Neural cell (in vitro differentiated cells): Measurements from ENCODE around the gene HGF. TPM values are rescaled to one million over a fixed set of nuclear protein-coding genes. Genes with fewer than 3 reads are reported as not detected.
"Not testable (repeated sequence)": the region's sequence is repeated elsewhere in the genome, so short reads cannot be mapped to it uniquely, and the experiment has no call there.

Experiments used
- H2AFZ ChIP-seq: fragments of 200-600, 300-800 bp; sonication (generic), shearing (Covaris generic); 2 replicates; pipeline ENCODE4 v1.6.0; 2014; ENCODE audit warnings: low read depth, mild to moderate bottlenecking, antibody characterized with exemption, low read length, moderate library complexity
- H3F3A ChIP-seq: fragments of 200-600 bp; shearing (Covaris generic); 2 replicates; pipeline ENCODE4 v1.6.1; 2016; ENCODE audit warnings: mild to moderate bottlenecking, moderate library complexity, mixed read lengths, antibody characterized with exemption, low read length; ENCODE audit not compliant: insufficient read depth, poor library complexity, severe bottlenecking
- H3K27ac ChIP-seq: fragments of 200-600, 300-800 bp; sonication (generic), shearing (Covaris generic); 2 replicates; pipeline ENCODE4 v1.5.1; 2014; ENCODE audit warnings: mild to moderate bottlenecking, low read length, moderate library complexity
- H3K27me3 ChIP-seq: fragments of 300-800, 200-600 bp; sonication (generic), shearing (Covaris generic); 2 replicates; pipeline ENCODE4 v1.6.0; 2014; ENCODE audit warnings: mild to moderate bottlenecking, low read depth, low read length, moderate library complexity; ENCODE audit not compliant: insufficient read depth
- H3K36me3 ChIP-seq: fragments of 300-800, 200-600 bp; sonication (generic), shearing (Covaris generic); 2 replicates; pipeline ENCODE4 v1.5.1; 2014; ENCODE audit warnings: mild to moderate bottlenecking, antibody characterized with exemption, low read length, moderate library complexity; ENCODE audit not compliant: insufficient read depth
- H3K4me2 ChIP-seq: fragments of 300-800, 200-600 bp; sonication (generic), shearing (Covaris generic); 2 replicates; pipeline ENCODE4 v1.6.0; 2014; ENCODE audit warnings: mild to moderate bottlenecking, low read length
- H3K4me3 ChIP-seq: fragments of 300-800, 200-600 bp; sonication (generic), shearing (Covaris generic); 2 replicates; pipeline ENCODE4 v1.5.1; 2014; ENCODE audit warnings: mild to moderate bottlenecking, low read length, moderate library complexity
- H3K79me2 ChIP-seq: fragments of 200-600 bp; shearing (Covaris generic); replicated peaks from 2 replicates; pipeline ENCODE4 v1.6.0; 2014; ENCODE audit warnings: mild to moderate bottlenecking, low read length, moderate library complexity; ENCODE audit not compliant: insufficient read depth
- H3K9ac ChIP-seq: fragments of 300-800, 200-600 bp; sonication (generic), shearing (Covaris generic); 2 replicates; pipeline ENCODE4 v1.6.1; 2016; ENCODE audit warnings: mild to moderate bottlenecking, low read length, mixed read lengths
- H3K9me2 ChIP-seq: fragments of 200-600 bp; shearing (Covaris generic); 2 replicates; pipeline ENCODE4 v1.6.1; 2016; ENCODE audit warnings: mild to moderate bottlenecking, low read length, mixed read lengths; ENCODE audit not compliant: insufficient read depth
- H3K9me3 ChIP-seq: fragments of 200-600, 300-800 bp; sonication (generic), shearing (Covaris generic); 2 replicates; pipeline ENCODE4 v1.6.1; 2016; ENCODE audit warnings: mild to moderate bottlenecking, mixed run types, low read length, moderate library complexity, mixed read lengths
- H4K20me1 ChIP-seq: fragments of 200-600 bp; shearing (Covaris generic); 2 replicates; pipeline ENCODE4 v1.6.1; 2016; ENCODE audit warnings: mild to moderate bottlenecking, mixed run types; ENCODE audit not compliant: insufficient read depth
- CTCF ChIP-seq: fragments of 450-650 bp; IDR thresholded peaks from 2 replicates; pipeline ENCODE4 v1.5.1; 2014; ENCODE audit warnings: antibody characterized with exemption, mild to moderate bottlenecking, moderate library complexity; ENCODE audit not compliant: poor library complexity, severe bottlenecking
- EP300 ChIP-seq: fragments of 450-650 bp; conservative IDR thresholded peaks from 2 replicates; pipeline ENCODE4 v1.6.1; 2014; ENCODE audit warnings: antibody characterized with exemption, mild to moderate bottlenecking, moderate library complexity; ENCODE audit not compliant: poor library complexity, severe bottlenecking
- EZH2 ChIP-seq: fragments of 200-600, 300-800 bp; shearing (Covaris generic), sonication (generic); IDR thresholded peaks from 2 replicates; pipeline ENCODE4 v1.6.1; 2014; ENCODE audit warnings: antibody characterized with exemption, low read length, borderline replicate concordance, mild to moderate bottlenecking; ENCODE audit not compliant: insufficient read depth, poor library complexity, severe bottlenecking
- MXI1 ChIP-seq: fragments of 450-650 bp; conservative IDR thresholded peaks from 2 replicates; pipeline ENCODE4 v1.6.1; 2014; ENCODE audit warnings: antibody characterized with exemption, mild to moderate bottlenecking; ENCODE audit not compliant: poor library complexity, severe bottlenecking
- POLR2AphosphoS5 ChIP-seq: IDR thresholded peaks from 2 replicates; pipeline ENCODE4 v1.6.1; 2012
- RAD21 ChIP-seq: fragments of 450-650 bp; conservative IDR thresholded peaks from 2 replicates; pipeline ENCODE4 v1.6.1; 2014; ENCODE audit warnings: antibody characterized with exemption, mild to moderate bottlenecking, moderate library complexity
- REST ChIP-seq: IDR thresholded peaks from 2 replicates; pipeline ENCODE4 v1.6.1; 2012; ENCODE audit warnings: borderline replicate concordance
- SMC3 ChIP-seq: fragments of 450-650 bp; conservative IDR thresholded peaks from 2 replicates; pipeline ENCODE4 v1.6.1; 2014; ENCODE audit warnings: antibody characterized with exemption, mild to moderate bottlenecking, moderate library complexity; ENCODE audit not compliant: poor library complexity
- TAF1 ChIP-seq: IDR thresholded peaks from 2 replicates; pipeline ENCODE4 v1.6.1; 2012; ENCODE audit warnings: low read depth
- polyA plus RNA-seq: library from polyadenylated mRNA; depleted of rRNA; stranded (reverse); fragments of >200 nt; gene quantifications from 2 replicates; pipeline ENCODE4 v1.2.3, GENCODE V29; 2014

Gene HGF
- polyA plus RNA-seq, 1 donor from 2014 or later = not detected

GRCh38 chr7:81812866-81813476 is 43.1 kb upstream of the HGF start:
- not testable (repeated sequence) for H3K9me3 ChIP-seq

GRCh38 chr7:81811956-81812865 is 42.4 kb upstream of the HGF start:
- no peak overlapping the region for H3K9ac ChIP-seq
- no peaks in the 10 kb centered on the region for H3K36me3 ChIP-seq
- H3K9me2 ChIP-seq = no peaks in the 10 kb centered on the region
- H3K4me3 ChIP-seq = no peak overlapping the region
- no peaks in the 10 kb centered on the region for H3K79me2 ChIP-seq
- TF ChIP-seq SMC3 = no peak
- no peak for TF ChIP-seq RAD21
- TF ChIP-seq EP300 = no peak
- no peak for TF ChIP-seq TAF1
- no peak for TF ChIP-seq EZH2
- TF ChIP-seq MXI1 = no peak
- no peak for TF ChIP-seq POLR2AphosphoS5
- no peak for TF ChIP-seq REST
- no peak for TF ChIP-seq CTCF
- no peaks in the 10 kb centered on the region for H3F3A ChIP-seq
- no peaks in the 10 kb centered on the region for H4K20me1 ChIP-seq
- H2AFZ ChIP-seq = no peak overlapping the region
- H3K27me3 ChIP-seq = no peaks in the 10 kb centered on the region
- H3K4me2 ChIP-seq = no peak overlapping the region
- no peak overlapping the region for H3K27ac ChIP-seq
- no peaks in the 10 kb centered on the region for H3K9me3 ChIP-seq

More at GRCh38 chr7:81812866-81813476, 43.1 kb upstream of the HGF start:
- H3K79me2 ChIP-seq, H3K4me3 ChIP-seq, H2AFZ ChIP-seq, H3K4me2 ChIP-seq, H3K27me3 ChIP-seq, H3K27ac ChIP-seq, H3F3A ChIP-seq, H3K9me2 ChIP-seq, H3K36me3 ChIP-seq, H3K9ac ChIP-seq, H4K20me1 ChIP-seq: not testable (repeated sequence)
